ENCODE results near the gene PSMA5.

PSMA5 gene

DNA sequence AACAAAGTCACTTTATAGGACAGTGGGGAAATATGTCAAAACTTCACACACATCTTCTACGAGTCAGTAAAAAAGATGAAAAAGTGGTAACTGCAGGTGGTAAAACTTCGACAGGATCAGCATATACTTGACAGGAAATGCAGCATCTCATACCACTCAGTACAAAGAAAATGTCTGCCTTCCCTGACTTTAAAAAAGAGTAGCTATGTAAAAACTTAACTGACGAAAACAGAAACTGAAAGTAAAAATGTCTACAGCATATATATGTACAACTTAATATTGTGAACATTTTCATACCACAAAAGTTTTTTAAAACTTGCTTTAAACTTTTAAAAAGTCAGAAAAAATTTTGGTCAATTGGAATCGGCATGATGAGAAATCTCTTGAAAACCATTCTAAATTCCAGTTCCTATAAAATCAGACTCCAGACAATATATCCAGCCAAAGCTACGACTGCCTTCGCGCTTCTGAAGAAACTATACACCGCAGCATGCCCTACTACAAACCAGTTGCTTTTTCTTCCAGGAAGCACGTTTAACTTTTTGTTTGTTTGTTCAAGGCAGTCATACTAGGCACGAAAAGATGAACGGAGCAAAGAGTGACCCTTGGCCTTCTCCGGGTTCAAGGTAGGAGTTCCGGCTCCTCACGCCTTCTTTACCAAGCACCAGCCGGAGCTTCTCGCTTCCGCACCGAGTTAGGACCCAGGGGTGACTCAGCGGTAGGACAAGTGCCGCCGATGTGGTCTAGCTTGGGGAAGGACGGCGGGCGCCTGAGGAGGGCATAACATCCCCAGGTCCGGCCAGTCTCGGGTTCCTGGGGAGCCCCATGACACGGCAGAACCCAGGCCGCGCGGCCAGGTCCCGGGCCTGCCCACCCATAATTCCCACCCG lies 612 bp downstream of the PSMA5 start:
- peak overlapping the region; percentile 89 for H3K27ac ChIP-seq
- TF ChIP-seq ZFX (IDR thresholded peaks at IDR 0.05), result peak; percentile 83
- TF ChIP-seq, protein P1, sequence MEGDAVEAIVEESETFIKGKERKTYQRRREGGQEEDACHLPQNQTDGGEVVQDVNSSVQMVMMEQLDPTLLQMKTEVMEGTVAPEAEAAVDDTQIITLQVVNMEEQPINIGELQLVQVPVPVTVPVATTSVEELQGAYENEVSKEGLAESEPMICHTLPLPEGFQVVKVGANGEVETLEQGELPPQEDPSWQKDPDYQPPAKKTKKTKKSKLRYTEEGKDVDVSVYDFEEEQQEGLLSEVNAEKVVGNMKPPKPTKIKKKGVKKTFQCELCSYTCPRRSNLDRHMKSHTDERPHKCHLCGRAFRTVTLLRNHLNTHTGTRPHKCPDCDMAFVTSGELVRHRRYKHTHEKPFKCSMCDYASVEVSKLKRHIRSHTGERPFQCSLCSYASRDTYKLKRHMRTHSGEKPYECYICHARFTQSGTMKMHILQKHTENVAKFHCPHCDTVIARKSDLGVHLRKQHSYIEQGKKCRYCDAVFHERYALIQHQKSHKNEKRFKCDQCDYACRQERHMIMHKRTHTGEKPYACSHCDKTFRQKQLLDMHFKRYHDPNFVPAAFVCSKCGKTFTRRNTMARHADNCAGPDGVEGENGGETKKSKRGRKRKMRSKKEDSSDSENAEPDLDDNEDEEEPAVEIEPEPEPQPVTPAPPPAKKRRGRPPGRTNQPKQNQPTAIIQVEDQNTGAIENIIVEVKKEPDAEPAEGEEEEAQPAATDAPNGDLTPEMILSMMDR (conservative IDR thresholded peaks at IDR 0.05), result no peak

DNA sequence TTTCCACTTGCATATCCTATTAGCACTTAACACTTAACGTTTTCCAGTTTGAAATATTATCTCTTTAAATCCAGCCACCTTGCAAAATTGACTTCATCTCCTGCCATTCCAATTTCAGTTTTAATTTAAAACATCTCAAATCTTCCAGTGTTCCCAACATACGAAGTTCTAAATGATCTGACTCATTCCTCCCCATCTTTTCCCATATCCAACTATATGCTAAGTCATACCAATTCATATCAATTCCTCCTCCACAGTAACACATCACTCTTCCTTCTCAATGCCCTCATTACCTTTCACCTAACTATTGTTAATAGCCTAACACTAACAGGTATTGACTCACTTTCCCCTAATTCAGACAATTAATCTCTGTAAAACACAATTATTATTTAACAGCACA lies 2.8 kb downstream of the PSMA5 start:
- H3K27ac ChIP-seq, result no peak overlapping the region
- TF ChIP-seq ZFX (IDR thresholded peaks at IDR 0.05), result no peak
- TF ChIP-seq, protein P1 (conservative IDR thresholded peaks at IDR 0.05), result no peak

DNA sequence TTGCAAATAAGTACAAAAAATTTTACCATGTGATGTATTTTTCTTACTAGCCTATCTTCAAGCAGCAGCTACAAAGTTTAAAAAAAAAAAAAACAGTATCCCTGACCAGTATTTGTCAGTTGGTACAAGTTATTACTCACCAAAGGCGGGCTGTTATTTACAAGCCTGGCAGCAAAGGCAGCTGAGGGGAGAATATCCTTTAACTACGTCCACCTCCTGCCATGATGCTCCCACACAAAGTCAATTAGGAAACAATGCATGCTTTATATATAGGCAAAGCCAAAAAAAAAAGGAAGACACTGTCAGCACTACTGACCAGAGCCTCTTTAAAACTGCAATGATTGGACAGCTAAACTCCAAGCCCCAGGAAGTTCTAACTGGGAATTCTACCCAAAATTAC lies 13.7 kb downstream of the PSMA5 start:
- TF ChIP-seq, protein P1 (conservative IDR thresholded peaks at IDR 0.05), result no peak
- no peak for TF ChIP-seq ZFX (IDR thresholded peaks at IDR 0.05)
- H3K27ac ChIP-seq, result no peak overlapping the region

DNA sequence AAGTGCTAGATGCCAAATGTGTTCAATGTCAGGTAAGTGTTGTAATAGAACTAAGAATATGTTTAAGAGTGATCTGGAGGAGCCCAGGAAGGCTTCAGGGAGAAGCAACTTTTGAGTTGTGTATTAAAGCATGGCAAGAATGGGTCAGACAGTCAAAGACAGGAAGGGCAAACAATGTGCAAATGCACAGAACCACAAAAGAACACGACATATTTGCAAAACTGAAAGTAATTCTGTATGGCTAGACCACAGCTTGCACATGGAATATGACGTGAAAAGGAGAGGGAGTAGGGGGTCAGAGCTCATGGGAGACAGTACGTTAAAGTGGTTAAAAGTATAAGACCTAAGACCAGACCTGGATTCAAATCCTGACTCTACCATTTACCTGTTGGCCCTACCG lies 21.4 kb downstream of the PSMA5 start:
- TF ChIP-seq ZFX (IDR thresholded peaks at IDR 0.05), result no peak
- TF ChIP-seq, protein P1 (conservative IDR thresholded peaks at IDR 0.05), result no peak
- H3K27ac ChIP-seq, result no peak overlapping the region

DNA sequence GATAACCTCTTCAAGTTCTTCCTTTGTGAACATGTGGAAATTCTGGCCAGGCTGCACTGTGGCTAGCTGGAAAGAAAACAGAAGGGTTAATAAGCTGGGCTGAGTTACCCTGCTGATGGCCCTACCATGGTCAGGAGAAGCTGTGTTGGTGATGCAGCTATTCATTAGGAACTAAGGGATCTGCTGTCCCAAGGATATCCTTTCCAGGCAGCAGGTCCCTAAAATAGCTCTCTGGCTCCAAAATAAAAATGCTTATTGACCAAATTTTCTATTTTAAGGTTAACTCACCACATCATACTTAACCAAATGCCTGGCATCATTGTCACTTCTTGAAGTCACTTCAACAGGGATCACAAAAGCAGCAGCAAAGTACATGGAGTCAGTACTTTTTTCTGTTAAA lies 24.2 kb downstream of the PSMA5 start:
- no peak overlapping the region for H3K27ac ChIP-seq
- no peak for TF ChIP-seq ZFX (IDR thresholded peaks at IDR 0.05)
- TF ChIP-seq, protein P1 (conservative IDR thresholded peaks at IDR 0.05), result no peak

DNA sequence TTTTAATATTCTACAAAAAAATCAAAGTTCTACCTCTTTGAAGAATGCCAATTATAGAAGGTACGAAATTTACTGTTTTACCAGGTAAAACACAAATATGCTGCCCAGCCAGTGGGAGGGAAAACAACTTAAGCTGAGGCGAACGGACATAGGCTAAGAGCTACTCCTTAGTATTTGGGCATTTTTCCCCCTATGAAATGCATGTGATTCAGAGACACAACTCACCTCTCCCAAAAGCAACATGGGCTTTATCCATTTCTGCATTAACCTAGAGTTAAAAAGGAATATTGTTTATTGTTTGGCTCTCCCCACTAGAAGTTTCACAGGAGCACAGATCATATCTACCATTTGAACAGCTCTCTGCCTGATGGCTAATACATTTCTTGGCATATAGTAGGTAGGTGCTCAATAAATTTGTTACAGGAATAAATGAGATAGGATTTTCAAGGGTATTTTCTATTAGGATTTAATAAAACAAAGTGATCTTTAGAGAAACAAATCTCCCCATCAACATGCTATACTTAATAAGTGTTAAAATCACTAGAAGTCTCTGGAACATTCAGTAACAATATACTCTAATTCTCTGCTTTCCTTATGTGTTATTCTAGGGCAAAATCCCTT lies 26.1 kb downstream of the PSMA5 start:
- TF ChIP-seq, protein P1 (conservative IDR thresholded peaks at IDR 0.05), result no peak
- TF ChIP-seq ZFX (IDR thresholded peaks at IDR 0.05), result no peak
- H3K27ac ChIP-seq, result no peak overlapping the region

DNA sequence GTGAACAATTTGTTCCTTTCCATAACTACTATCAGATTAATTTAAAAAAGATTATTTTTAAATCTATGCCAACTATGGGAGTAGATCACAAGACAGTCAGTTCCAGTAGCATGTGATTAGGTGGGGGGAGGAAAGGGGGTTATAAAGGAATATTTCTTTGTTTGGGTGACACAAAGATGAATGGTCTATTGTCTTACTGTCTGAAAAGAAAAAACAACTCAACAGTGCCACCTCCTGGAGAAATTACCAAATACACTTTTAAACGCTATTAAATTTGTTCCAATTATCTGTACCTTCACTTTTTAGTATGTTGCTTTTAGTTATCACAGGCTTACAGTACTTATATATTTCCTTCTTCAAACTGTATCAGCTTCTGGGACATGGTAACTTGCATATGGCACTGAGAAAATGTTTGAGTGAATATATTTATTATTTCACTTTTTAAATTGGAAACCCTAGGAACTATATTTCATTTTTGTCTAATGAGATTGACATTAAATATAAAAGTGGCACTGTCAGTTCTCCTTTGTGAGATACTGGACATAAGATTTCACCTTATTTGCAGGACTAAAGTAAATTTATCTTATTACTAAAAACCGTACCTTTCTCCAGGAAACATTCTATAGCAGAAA lies 26.8 kb downstream of the PSMA5 start:
- no peak overlapping the region for H3K27ac ChIP-seq
- no peak for TF ChIP-seq ZFX (IDR thresholded peaks at IDR 0.05)
- TF ChIP-seq, protein P1 (conservative IDR thresholded peaks at IDR 0.05), result peak; percentile 76
